Measurements from ENCODE around the gene ACSM6.
A peak's percentile ranks its signal among the peaks of the same experiment; 100 is the strongest.
"Not testable (repeated sequence)": the region's sequence is repeated elsewhere in the genome, so short reads cannot be mapped to it uniquely, and the experiment has no call there.

Gene ACSM6, protein sequence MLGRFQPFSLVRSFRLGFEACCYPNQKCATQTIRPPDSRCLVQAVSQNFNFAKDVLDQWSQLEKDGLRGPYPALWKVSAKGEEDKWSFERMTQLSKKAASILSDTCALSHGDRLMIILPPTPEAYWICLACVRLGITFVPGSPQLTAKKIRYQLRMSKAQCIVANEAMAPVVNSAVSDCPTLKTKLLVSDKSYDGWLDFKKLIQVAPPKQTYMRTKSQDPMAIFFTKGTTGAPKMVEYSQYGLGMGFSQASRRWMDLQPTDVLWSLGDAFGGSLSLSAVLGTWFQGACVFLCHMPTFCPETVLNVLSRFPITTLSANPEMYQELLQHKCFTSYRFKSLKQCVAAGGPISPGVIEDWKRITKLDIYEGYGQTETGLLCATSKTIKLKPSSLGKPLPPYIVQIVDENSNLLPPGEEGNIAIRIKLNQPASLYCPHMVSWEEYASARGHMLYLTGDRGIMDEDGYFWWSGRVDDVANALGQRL

DNA sequence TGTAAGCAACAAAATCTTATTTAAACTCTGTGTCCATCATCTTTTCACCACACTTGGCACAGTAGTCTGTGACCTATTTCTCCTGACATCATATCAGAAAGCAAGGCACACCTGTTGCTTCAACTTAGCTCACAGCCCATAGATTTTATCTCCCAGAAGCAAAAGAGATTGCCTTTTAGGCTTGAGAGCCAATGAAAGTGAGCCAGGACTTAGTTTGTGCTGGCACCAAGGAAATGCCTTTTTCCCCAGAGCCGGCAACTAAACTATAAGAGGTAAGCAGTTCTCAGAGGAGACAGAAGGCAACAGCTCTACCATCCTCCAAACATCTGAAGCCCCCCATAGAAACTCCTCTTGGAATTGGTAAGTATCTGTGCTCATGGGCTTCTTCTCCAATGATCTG lies at the start of gene ACSM6:
Gene ACSM6 (plus strand): TSS at position 295 of the 400 bp plus-strand sequence. CDS start 248 bp downstream, outside the sequence.
- no peak for DNase-seq

DNA sequence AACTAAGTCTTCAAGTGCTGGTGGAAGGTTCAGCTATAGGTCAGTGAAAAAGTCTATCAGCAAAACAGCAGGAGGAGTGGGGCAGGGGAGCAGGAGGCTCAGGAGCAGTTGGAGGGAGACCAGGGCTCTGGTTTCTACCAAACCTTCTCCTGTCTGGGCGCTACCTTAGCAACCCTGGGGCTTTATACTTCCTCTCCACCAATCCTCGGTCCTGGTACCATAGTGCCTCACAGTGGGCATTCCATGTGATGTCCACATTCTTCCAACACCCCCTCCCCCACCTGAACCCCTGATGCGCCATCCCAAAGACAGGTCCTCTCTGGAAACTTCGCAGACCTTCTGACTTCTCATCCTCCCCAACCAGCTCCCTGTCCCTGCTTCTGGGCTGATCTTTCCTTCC lies 25.3 kb upstream of the ACSM6 start:
- DNase-seq, result no peak

DNA sequence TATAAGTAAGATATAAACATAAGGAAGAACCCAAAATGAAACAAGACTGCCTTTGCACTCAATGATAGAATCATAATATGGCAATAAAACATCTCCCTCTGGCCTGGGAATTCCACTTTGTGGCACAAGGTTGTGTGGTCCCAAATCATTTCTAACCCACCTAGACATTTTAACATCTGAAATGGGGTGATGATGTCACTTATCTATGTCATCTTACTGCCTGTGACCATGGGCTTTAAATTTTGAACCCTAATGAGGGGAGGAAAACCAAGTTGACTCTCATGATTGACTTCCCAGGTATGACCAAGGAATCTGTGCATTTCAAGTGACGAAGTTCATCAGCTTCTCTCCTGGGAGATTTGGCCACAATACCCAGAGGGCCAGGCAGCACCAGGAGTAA lies 24.5 kb upstream of the ACSM6 start:
- no peak for DNase-seq

DNA sequence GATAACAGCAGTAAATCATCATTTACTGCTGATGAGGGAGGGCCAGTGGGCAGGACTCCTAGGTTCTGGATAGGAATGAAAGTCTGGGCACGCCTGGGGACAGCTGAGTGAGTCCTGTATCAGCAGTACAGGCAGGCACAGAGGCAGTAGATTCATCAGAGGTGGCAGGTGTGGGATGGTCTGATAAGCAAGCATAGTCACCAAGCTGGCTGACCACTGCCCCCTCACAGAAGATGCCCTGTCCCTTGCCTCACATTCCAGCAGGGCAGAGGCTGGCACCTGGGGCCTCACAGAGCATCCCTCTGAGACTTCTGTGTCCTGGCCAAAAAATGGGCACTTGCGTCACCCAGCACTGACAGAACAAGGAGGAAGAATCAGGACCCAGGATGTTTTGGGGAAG lies 23.2 kb upstream of the ACSM6 start:
- no peak for DNase-seq

DNA sequence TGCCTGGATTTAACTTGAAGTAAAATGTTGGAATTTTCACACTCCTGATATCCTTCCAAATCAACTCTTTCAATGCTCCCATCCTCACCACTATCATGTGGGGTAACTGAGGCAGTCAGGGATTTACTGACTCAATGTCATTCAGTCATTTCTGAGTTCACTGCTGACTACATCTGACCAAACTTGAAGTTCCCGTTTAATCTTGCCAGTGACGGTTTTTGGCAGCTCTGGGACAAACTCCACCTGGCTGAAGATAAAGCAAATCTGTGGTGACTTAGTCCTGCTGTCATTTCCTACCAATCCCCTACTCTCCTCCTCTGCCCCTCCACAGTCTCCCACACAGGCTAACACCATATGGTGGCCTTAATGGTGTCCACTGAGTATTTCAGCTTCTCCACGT lies 22.7 kb upstream of the ACSM6 start:
- DNase-seq, result no peak

DNA sequence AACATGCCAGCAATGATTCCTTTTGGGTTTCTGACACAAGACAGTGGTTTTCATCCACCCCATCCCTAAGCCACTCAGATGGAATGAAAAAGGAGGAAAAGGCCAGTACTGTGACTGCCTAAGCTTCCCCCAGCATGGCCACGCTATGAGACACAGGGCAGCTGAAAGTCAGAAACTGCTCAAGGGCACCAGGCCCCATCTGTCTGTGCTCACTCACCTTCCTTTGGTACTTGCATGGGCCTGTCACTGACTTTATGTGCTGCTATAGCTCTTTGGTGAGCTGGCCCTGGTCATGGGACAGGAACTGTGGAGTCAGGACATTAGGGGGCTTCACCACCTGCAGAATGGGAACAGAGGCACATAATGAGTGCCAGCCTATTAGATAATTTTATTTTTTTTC lies 21.2 kb upstream of the ACSM6 start:
- no peak for DNase-seq

DNA sequence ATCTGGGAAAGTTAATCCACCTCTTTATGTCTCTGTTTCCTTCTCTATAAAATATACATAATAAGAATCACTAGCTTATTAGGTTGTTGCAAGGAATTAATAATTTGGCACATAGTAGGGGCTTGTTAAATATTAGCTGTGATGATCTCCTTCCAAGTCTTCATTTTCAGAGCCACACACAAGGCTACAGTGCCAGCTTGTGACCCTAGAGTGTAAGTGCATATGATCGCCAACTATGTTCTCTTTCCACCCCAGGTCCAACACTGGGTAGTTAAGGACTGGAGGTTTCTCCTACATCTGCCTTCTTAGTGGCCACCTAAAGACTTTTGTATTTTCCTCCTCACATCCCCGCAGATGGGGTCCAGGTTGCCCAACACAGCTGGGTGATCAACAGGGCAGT lies 17.9 kb upstream of the ACSM6 start:
- DNase-seq, result no peak

DNA sequence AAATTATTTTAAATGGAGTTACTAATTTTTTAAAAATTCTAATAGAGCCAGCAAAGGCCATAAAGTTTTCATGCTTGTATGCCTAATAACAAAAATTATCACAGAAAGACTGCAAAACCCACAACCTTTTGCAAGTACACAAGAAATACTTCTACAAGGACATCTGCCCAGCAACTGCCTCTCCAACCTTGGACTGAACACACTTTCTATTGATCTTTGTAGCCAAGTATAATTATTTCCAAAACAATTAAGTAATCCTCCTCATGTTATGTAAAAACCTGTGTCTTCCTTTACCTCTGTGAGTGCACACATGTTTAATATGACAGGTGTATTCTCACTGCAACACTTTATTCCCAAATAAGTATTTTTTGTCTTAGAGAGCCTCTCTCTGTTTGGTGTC lies 16.6 kb upstream of the ACSM6 start:
- no peak for DNase-seq

DNA sequence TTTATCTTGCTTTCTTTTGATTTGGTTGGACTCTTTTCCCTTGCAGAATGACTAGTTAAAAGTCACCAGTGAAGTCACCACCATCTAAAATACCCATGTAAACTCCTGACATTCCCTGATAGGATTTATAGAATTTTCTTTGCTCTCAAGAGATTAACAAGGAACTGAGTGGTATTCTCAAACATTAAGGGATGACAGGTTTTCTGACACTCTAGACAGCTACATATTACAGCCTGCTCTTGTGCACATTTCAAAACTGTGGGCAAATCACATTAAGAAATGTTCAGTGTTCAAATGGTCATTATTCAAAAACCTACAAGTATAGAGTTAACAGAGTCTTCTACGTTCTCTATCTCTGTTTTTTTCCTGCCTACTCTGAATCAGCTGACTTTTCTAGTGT lies 15.8 kb upstream of the ACSM6 start:
- DNase-seq, result no peak

DNA sequence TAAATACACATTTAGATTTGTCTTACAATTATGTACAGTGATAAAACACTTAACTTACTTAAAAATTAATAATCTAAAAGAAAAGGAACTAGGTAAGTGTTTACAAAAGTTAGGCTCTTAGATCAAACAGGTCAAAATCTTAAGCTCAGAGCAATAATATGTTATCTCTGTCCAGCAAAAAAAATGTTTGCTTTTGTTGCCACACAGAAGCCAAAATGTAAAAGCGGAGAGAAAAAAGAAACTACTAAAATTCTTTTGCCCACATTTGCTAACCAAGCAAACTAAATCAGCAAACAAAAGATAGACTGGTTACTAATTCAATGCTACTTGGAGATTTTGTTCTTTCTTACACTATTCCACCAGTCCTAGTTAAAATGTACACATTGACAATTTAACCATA lies 15.2 kb upstream of the ACSM6 start:
- DNase-seq, result no peak

DNA sequence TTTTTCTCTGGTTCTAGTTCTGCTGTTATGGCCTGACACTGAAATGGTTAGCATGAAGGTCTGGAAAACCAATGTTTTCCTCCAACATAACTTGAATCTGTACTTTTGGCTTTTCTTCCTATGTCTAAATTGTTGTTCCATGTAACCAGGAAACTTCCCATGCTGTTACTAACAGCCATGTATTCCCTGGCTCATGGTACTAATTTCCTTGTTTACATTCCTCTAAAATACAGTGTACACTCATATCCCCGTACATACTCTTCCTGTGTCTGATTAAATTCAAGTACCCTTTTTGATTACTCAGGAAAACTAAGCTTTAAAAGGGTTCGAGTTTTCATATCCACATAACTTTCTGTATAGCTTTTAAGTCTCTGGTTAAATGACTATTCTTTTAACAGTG lies 12.3 kb upstream of the ACSM6 start:
- DNase-seq, result no peak

DNA sequence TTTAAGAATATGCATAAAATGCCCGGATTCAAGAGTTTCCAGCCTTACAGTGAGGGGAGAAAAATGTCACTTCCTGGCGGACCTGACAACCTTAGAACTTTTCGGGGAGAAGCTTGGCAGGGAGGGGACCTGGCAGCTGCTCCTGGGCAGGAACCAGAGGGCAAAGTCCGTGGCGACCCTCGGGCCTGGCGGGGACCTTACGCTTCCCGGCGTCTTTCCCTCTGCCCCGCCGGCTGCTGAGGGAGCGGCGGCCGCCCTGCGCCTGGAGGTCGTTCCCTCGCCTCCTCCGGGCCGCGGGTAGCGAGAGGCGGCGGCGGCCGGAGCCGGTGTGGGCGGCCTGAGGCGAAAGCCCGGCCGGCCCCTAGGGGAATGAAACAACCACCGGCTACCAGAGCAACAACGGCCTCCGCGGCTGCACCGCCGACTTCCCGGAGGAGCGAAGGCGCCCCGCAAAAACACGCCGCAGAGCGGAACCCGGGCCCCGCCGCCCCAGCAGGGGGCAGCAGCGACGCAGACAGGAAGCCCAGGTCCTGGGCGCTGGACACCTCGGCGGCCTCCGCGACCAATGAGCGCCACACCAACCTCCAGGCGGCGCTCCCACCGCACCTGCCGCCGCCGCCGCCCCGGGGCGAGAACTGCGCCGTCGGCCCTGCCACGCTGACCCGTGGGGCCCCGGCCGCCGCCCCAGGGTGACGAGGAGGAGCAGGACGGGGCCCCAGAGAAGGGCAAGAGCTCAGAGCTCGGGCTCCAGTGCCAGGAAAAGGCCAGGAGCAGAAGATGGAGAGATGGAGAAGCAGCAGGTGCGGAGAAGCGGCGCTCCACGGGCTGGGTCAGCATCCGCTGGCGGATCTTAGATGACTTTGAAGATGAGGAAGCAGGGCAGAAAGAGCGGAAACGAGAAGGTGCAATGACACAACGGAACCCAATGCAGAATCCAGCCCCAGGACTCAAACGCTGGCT lies 10.5 kb upstream of the ACSM6 start:
- DNase-seq, result peak; percentile 73

DNA sequence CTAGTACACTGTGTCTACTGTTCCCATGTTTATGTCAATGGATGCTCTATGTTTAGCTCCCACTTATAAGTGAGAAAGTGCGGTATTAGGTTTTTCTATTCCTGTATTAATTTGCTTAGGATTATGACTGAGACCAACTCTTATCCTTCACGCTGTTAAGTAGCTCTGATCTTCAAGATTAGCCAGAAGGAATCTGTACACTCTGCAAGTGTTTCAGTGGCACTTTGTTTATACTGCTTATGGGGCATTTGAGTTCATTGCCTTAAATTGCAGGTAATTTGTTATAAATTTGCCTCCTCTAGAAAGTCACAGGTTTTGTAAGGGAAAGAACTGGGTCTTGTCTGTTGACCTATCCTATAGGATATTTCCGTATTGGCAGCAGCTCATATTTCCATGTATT lies 6.4 kb upstream of the ACSM6 start:
- no peak for DNase-seq

DNA sequence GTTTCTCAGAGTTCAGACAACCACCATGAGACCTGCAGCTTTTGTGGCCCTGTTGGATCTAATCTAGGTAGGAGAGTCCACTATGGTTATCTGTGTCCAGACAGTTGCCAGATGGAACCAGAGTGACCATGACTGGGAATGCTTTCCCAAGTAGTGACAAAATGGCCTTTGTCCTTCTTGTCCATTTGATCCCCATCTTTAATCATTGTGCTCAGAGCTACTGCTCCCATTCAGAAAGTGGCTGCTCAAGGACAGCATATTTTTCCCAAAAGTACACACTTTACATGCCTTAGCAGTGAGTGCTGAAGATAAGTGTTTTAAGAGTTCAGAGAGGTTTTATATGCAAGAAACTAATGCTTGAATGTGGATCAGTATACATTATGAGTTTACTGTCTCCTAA lies 5.4 kb upstream of the ACSM6 start:
- no peak for DNase-seq

DNA sequence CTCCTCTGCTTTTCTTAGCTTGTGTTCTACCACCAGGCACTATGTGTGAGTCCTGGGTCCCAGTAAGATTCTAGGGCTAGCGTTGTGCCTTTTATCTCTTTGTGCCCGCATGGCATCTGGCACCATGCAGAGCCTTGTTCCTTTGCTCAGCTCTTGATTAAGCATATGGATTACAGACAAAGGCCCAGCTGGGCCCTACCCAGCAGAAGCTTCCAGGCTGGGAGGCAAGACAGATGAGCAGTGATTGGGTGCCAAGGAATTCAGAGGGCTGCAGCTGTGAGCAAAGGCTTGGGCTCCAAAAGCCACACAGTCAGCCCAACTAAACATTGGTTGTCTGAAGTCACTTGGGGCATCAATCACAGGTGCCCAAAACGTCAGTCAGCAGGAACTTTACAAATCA lies 2.0 kb downstream of the ACSM6 start:
- DNase-seq, result no peak

DNA sequence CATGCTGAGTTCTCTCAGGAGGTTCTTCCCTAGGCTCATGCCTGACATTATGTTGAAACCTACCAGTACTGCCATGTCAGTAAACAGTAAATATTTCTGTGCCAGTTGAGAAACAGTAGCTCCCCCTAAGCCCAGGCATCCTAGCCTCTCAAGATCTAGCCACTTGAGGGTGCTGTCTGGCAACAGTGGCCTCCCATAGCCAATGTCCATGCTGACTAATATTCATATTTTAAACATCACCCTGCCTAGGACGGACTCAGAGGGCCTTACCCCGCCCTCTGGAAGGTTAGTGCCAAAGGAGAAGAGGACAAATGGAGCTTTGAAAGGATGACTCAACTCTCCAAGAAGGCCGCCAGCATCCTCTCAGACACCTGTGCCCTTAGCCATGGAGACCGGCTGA lies 7.7 kb downstream of the ACSM6 start:
- DNase-seq, result no peak

DNA sequence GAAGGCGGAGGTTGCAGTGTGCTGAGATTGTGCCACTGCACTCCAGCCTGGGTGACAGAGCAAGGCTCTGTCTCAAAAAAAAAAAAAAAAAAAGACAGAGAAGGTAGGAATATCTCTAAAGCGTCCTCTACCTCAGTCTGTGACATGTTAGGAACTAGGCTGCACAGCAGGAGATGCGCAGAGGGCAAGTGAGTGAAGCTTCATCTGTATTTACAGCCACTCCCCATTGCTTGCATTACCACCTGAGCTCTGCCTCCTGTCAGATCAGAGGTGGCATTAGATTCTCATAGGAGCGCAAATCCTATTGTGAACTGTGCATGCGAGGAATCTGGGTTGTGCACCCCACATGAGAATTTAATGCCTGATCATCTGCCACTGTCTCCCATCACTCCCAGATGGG lies 8.8 kb downstream of the ACSM6 start:
- DNase-seq, result not testable (repeated sequence)

DNA sequence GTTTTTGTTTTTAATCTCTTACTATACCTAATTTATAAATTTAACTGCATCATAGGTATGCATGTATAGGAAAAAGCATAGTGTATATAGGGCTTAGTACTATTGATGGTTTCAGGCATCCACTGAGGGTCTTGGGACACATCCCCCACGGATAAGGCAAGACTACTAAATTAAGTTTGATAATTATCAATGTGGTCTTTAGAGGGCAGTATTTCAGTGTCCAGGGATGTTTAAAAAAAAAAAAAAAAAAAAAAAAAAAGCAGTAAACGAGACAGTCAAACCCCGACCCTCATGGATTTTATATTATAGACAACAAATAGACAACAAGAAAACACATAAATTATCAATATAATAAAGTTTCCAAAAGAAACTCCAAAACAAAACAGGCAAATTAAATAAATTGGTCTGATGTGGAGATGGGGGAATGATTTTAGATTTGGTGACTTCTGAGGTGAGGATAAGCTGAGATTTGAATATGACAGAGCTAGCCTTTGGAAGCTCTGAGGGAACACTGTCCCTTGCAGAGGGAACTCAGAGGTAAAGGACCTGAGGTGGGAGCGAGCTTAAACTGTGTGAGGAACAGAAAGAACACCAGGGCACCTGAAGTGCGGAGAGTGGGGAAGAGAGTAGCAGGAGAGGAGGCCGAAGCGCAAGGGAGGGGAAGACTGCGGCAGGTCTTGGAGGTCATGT lies 14.8 kb downstream of the ACSM6 start:
- DNase-seq, result no peak

DNA sequence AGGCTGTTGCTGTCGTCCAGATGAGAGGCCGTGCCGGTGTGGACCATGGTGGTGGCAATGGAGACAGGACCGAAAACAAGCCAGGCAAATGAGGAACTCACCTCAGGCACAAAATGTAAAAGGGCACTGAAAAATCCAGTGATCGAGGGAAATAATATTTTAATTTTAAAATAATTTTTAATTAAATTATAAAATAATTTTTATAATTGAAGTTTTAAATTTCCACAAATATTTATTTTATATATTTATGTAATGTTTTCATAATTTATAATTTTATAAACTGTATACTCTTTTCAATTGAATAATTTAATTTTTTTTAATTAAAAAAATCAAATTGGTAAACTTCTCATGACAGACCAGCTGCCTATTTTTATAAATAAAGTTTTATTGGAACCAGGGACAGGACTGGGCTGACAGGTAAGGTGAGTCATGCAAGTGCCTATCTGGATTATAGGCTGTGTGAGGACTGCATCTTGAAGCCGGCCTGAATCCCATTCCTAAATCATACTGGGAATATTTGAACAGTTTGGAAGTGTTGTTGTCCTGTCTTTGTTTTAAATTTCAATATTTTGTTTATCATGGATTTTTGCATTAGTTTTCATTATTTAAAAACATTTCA lies 15.6 kb downstream of the ACSM6 start:
- DNase-seq, result no peak

DNA sequence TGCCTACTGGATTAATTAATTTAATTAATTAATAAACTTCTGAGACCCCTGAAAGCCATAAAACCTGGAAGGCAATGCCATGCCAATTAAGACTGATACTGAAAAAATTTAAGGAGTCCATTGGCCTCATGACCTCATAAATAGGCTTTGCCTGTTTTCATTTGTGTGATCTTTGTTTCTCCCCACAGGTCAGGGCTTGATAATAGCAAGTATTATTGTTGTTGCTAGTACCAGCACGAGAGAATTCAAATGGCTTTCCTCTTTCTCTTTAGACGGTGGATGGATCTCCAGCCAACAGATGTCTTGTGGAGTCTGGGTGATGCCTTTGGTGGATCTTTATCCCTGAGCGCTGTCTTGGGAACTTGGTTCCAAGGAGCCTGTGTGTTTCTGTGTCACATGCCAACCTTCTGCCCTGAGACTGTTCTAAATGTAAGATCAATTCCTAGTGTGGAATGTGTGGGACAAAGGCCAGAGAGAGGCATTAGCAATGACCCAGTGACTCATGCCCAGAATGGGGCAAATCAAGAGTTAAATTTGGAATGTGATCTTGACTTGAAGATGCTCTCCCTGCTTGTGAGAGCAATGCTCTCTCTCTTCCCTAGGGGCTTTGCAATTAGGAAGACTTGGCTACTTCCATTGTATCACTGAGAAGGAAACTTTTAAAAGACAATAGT lies 17.7 kb downstream of the ACSM6 start:
- no peak for DNase-seq

DNA sequence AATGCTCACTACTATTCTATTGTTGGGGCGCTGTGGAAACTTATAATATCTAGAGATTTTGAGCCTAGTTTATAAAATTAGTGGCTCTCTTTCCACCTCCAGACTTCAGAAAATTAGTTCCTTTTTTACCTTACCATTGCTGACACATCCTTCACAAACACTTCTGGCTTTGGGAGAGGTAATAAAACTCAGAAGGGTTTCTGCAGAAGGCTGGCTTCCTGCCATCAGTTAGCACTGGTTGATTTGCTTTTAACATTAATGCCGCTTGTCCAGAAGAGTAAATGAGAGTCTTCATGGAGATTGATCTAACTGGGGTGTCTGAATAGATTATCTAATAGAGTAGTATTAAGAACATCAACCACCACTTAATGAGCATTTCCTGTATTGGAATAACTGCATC lies 20.3 kb downstream of the ACSM6 start:
- no peak for DNase-seq

DNA sequence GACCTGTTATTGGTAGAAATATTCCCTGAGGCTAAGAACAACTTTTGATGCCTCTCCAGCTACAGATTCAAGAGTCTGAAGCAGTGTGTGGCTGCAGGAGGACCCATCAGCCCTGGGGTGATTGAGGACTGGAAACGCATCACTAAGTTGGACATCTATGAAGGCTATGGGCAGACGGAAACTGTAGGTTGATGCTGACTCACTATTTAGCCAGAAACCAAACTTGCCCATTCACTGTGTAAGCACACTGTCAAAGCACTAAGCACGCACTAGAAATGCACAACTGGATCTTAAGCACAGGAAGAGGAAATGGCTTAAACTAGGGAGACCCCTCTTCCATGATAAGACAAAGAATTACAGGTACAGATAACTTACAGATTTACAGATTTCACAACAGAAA lies 20.8 kb downstream of the ACSM6 start:
- DNase-seq, result no peak

Data from activated CD8-positive, alpha-beta memory T cell treated with anti-CD3 and anti-CD28 coated beads, Interleukin-2, amount 50 U/mL, for 4 hours (primary cell).